Measurements from ENCODE around the gene EIF5A. TPM values are rescaled to one million over a fixed set of nuclear protein-coding genes. Genes with fewer than 3 reads are reported as not detected.

The EIF5A gene
- total and polyA plus RNA-seq, 2 donors (not counting 1 experiment from before 2014, with no cell fraction given): 347 to 752 TPM

DNA sequence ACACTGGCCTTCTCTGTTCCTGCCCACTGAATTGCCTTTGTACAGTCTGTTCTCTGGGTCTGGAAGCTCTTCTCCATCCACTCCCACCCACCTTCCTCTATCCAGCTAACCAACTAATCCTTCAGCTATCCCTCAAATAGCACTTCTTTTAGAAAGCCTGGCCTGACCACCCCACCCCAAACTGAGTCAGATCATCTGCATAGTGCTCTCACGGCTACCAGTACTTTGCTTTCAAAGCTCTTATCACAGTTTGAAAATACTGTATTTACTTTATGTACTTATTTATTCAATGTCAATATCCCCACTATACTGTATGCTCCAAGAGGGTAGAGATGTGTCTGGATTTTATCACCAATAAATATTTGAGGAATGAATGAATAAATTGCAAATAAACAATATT is 40.6 kb upstream of the EIF5A start:
- Histone ChIP-seq H4K20me1 (ENCODE audit: control insufficient read depth, extremely low read depth, insufficient read depth, low read length) (no peaks in the 10 kb centered on the region), H3K4me3 (replicated peaks in 1 of 4; ENCODE audit: control extremely low read depth in 1 of 4, insufficient read depth in 1 of 4, low read depth in 3 of 4, low read length in 4 of 4) (no peak overlapping the region), H3K27me3 (ENCODE audit: control insufficient read depth, insufficient read depth, low read length) (no peaks in the 10 kb centered on the region), H3K4me1 (ENCODE audit: control insufficient read depth, extremely low read depth, insufficient read depth, low read length) (peaks cover 3% of the 10 kb centered on the region), H2AFZ (ENCODE audit: low read length) (no peak overlapping the region), H3K27ac (ENCODE audit: insufficient read depth, low read length) (no peak overlapping the region), H3K9ac (ENCODE audit: insufficient read depth, low read length) (no peak overlapping the region), H3K36me3 (ENCODE audit: control insufficient read depth, insufficient read depth, low read length) (no peaks in the 10 kb centered on the region), H3K9me3 (ENCODE audit: control insufficient read depth, insufficient read depth, low read depth, low read length) (no peaks in the 10 kb centered on the region), H3K79me2 (ENCODE audit: control insufficient read depth, insufficient read depth, low read length) (no peaks in the 10 kb centered on the region), H3K4me2 (ENCODE audit: extremely low read depth, insufficient read depth, low read length) (no peak overlapping the region)
- TF ChIP-seq EZH2 (IDR thresholded peaks at IDR 0.05; ENCODE audit: low read length, missing control alignments): no peak
- TF ChIP-seq, protein P1, sequence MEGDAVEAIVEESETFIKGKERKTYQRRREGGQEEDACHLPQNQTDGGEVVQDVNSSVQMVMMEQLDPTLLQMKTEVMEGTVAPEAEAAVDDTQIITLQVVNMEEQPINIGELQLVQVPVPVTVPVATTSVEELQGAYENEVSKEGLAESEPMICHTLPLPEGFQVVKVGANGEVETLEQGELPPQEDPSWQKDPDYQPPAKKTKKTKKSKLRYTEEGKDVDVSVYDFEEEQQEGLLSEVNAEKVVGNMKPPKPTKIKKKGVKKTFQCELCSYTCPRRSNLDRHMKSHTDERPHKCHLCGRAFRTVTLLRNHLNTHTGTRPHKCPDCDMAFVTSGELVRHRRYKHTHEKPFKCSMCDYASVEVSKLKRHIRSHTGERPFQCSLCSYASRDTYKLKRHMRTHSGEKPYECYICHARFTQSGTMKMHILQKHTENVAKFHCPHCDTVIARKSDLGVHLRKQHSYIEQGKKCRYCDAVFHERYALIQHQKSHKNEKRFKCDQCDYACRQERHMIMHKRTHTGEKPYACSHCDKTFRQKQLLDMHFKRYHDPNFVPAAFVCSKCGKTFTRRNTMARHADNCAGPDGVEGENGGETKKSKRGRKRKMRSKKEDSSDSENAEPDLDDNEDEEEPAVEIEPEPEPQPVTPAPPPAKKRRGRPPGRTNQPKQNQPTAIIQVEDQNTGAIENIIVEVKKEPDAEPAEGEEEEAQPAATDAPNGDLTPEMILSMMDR (conservative IDR thresholded peaks at IDR 0.05 in 1 of 2, IDR thresholded peaks at IDR 0.05 in 1 of 2; ENCODE audit: low read depth in 1 of 2, low read length in 2 of 2): no peak
- peak in 1 of 2 donors; percentile 11 for DNase-seq (ENCODE audit: low read depth in 2 of 2)

DNA sequence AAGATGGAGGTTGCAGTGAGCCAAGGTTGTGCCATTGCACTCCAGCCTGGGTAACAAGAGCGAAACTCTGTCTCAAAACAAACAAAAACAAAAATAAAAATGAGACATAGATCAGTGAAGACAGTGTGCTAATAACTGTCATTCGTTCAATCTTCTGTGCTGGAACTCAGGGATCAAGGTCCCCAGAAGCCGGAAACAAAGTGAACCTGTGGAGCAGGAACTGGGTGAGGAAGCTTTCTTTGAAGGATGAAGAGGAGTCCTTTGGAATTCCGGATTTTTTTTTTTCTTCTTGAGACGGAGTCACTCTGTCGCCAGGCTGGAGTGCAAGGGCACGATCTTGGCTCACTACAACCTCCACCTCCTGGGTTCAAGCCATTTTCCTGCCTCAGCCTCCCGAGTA is 28.0 kb upstream of the EIF5A start:
- peaks cover 8% of the 10 kb centered on the region for H3K4me1 ChIP-seq (ENCODE audit: control insufficient read depth, extremely low read depth, insufficient read depth, low read length)
- TF ChIP-seq, protein P1 (conservative IDR thresholded peaks at IDR 0.05 in 1 of 2, IDR thresholded peaks at IDR 0.05 in 1 of 2; ENCODE audit: low read depth in 1 of 2, low read length in 2 of 2): no peak
- no peak for TF ChIP-seq EZH2 (IDR thresholded peaks at IDR 0.05; ENCODE audit: low read length, missing control alignments)
- H3K27ac ChIP-seq (ENCODE audit: insufficient read depth, low read length): no peak overlapping the region
- DNase-seq (ENCODE audit: low read depth in 2 of 2): no peak
- no peak overlapping the region for H3K4me3 ChIP-seq (replicated peaks in 1 of 4; ENCODE audit: control extremely low read depth in 1 of 4, insufficient read depth in 1 of 4, low read depth in 3 of 4, low read length in 4 of 4)
- no peak overlapping the region for H3K9ac ChIP-seq (ENCODE audit: insufficient read depth, low read length)
- no peak overlapping the region for H3K4me2 ChIP-seq (ENCODE audit: extremely low read depth, insufficient read depth, low read length)
- H2AFZ ChIP-seq (ENCODE audit: low read length): no peak overlapping the region
- H3K36me3 ChIP-seq (ENCODE audit: control insufficient read depth, insufficient read depth, low read length): no peaks in the 10 kb centered on the region
- H3K79me2 ChIP-seq (ENCODE audit: control insufficient read depth, insufficient read depth, low read length): no peaks in the 10 kb centered on the region
- H3K27me3 ChIP-seq (ENCODE audit: control insufficient read depth, insufficient read depth, low read length): peaks cover 19% of the 10 kb centered on the region
- no peaks in the 10 kb centered on the region for H3K9me3 ChIP-seq (ENCODE audit: control insufficient read depth, insufficient read depth, low read depth, low read length)
- H4K20me1 ChIP-seq (ENCODE audit: control insufficient read depth, extremely low read depth, insufficient read depth, low read length): no peaks in the 10 kb centered on the region

GRCh38 chr17:7280519-7281073 is 26.8 kb upstream of the EIF5A start:
- no peaks in the 10 kb centered on the region for H4K20me1 ChIP-seq (ENCODE audit: control insufficient read depth, extremely low read depth, insufficient read depth, low read length)
- H3K36me3 ChIP-seq (ENCODE audit: control insufficient read depth, insufficient read depth, low read length): no peaks in the 10 kb centered on the region
- no peaks in the 10 kb centered on the region for H3K79me2 ChIP-seq (ENCODE audit: control insufficient read depth, insufficient read depth, low read length)
- peak overlapping the region; percentile 60 for H2AFZ ChIP-seq (ENCODE audit: low read length)
- no peaks in the 10 kb centered on the region for H3K9me3 ChIP-seq (ENCODE audit: control insufficient read depth, insufficient read depth, low read depth, low read length)
- peak; percentile 60 to 78 for DNase-seq (ENCODE audit: low read depth in 2 of 2)
- H3K4me2 ChIP-seq (ENCODE audit: extremely low read depth, insufficient read depth, low read length): peak overlapping the region; percentile 100
- H3K27ac ChIP-seq (ENCODE audit: insufficient read depth, low read length): peak overlapping the region; percentile 43
- H3K9ac ChIP-seq (ENCODE audit: insufficient read depth, low read length): peak overlapping the region; percentile 53
- H3K27me3 ChIP-seq (ENCODE audit: control insufficient read depth, insufficient read depth, low read length): peaks cover 28% of the 10 kb centered on the region
- peaks cover 8% of the 10 kb centered on the region for H3K4me1 ChIP-seq (ENCODE audit: control insufficient read depth, extremely low read depth, insufficient read depth, low read length)
- TF ChIP-seq, protein P1 (conservative IDR thresholded peaks at IDR 0.05 in 1 of 2, IDR thresholded peaks at IDR 0.05 in 1 of 2; ENCODE audit: low read depth in 1 of 2, low read length in 2 of 2): peak; percentile 80 to 96
- TF ChIP-seq EZH2 (IDR thresholded peaks at IDR 0.05; ENCODE audit: low read length, missing control alignments): no peak
- H3K4me3 ChIP-seq (replicated peaks in 1 of 4; ENCODE audit: control extremely low read depth in 1 of 4, insufficient read depth in 1 of 4, low read depth in 3 of 4, low read length in 4 of 4): peak overlapping the region; percentile 32 to 53 (median 50)

Measured in fibroblast of lung (primary cell).